Esophagus squamous epithelium (tissue), 5 donors: ENCODE data around the gene BCAR3. TPM values are rescaled to one million over a fixed set of nuclear protein-coding genes. Genes with fewer than 3 reads are reported as not detected.

ENCODE experiments used
- DNase-seq: peaks from one replicate; lab custom pipeline; 2025; lab: John Stamatoyannopoulos, UW
- H3K27ac ChIP-seq, 4 donors: fragments of 200-600 bp; sonication (generic); one replicate each; pipeline ENCODE4 v1.5.1; 2016 to 2019; ENCODE audit warnings: mild to moderate bottlenecking in 1 of 4
- H3K27me3 ChIP-seq, 4 donors: fragments of 200-600 bp; sonication (generic); 1 replicate in 3 of 4; 2 replicates in 1 of 4; pipeline versions ENCODE4 v1.5.1 to v1.6.0; 2017 to 2021; ENCODE audit warnings: antibody characterized with exemption in 1 of 4
- H3K36me3 ChIP-seq, 3 donors: fragments of 200-600 bp; sonication (generic); one replicate each; pipeline ENCODE4 v1.5.1; 2016 to 2019
- H3K4me1 ChIP-seq, 3 donors: fragments of 200-600 bp; sonication (generic); one replicate each; pipeline ENCODE4 v1.5.1; 2017 to 2019
- H3K4me3 ChIP-seq, 4 donors: fragments of 200-600 bp; sonication (generic); 1 replicate in 3 of 4; 2 replicates in 1 of 4; pipeline ENCODE4 v1.5.1; 2016 to 2019; ENCODE audit warnings: mild to moderate bottlenecking in 2 of 4, moderate library complexity in 1 of 4
- H3K9me3 ChIP-seq, 3 donors: fragments of 200-600 bp; sonication (generic); one replicate each; pipeline ENCODE4 v1.5.1; 2016 to 2019
- POLR2A ChIP-seq, 4 donors: fragments of 450-650 bp; IDR thresholded peaks; one replicate each; pipeline ENCODE4 v1.6.1; 2017; ENCODE audit warnings: antibody characterized with exemption in 4 of 4, mild to moderate bottlenecking in 4 of 4, moderate library complexity in 3 of 4
- WGBS, 2 donors: methylation state at CpG; one replicate each; pipeline ENCODE4 v1.1.5; 2018; 5-methylcytosine and 5-hydroxymethylcytosine counted together
- intact Hi-C: fragments of 100-400 bp; cut with DNase I; formaldehyde crosslinking; loops from one replicate; pipeline ENCODE4 v1.15.0; 2022
- total RNA-seq, 4 donors: library from RNA; depleted of rRNA; stranded (reverse); fragments of >200 nt; gene quantifications; one replicate each; pipeline ENCODE4 v1.1.0, GENCODE V29; 2016
- TF ChIP-seq, protein P1 (sequence below), 6 experiments: fragments of 450-650 bp in 4 of 6; fragments of 200-600 bp in 2 of 6; sonication (generic) in 2 of 6; IDR thresholded peaks; one replicate each; pipeline ENCODE4 v1.5.1; 2016 to 2019; ENCODE audit warnings: antibody characterized with exemption in 6 of 6, mild to moderate bottlenecking in 4 of 6, moderate library complexity in 4 of 6
- donor health status: DM: yes; HTN: yes; CAD: no.

Gene BCAR3
- total RNA-seq, 4 donors from 2014 or later: 6.9 to 17.5 (median 9.4) TPM

DNA sequence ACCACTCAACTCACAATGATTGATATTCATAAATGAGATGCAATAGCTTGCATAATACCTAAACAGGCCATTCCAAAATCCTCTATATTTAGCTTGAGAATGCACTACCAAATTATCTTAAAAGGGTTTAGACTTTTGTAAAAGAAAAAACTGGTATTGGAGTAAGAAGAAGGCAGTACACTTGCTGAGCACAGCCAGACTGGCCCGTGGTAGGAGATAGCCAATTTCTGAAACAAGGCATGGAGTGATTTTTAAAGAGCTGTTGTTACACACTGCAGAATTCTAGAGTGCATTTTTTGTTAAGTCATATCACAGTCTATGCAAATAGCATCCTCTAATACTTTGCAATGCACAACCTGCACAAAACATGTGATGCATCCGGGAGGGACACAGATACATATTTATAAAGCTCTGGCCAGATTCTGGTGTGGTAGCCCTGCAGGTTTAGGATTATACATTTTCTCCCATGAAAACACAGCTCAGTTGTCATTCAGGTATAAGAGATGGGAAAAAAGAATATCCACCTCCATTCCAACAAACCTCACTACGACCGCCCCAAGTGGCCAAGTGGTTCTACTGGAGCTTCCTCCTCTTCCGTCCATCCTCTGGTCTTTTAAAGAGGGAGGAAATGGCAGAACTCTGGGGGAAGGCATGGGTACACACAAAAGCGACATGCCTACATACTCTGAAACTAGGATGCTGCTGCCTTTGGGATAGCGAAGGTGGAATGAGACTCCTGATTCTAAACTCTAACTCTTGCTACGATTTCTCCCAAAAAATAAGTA, 40.8 kb downstream of the BCAR3 start:
- Histone ChIP-seq H3K9me3 (no peaks in the 10 kb centered on the region), H3K27me3 (no peaks in the 10 kb centered on the region), H3K36me3 (peaks cover 0 to 35% (median 0%) of the 10 kb centered on the region in 3 donors), H3K4me1 (peaks cover 0 to 5% (median 0%) of the 10 kb centered on the region in 3 donors), H3K27ac (no peak overlapping the region), H3K4me3 (no peak overlapping the region)
- 91% methylated on average over 8 of the region's 8 CpGs for WGBS, 2 donors
- intact Hi-C loops: no loop called here
- no peak for DNase-seq
- TF ChIP-seq, protein P1, sequence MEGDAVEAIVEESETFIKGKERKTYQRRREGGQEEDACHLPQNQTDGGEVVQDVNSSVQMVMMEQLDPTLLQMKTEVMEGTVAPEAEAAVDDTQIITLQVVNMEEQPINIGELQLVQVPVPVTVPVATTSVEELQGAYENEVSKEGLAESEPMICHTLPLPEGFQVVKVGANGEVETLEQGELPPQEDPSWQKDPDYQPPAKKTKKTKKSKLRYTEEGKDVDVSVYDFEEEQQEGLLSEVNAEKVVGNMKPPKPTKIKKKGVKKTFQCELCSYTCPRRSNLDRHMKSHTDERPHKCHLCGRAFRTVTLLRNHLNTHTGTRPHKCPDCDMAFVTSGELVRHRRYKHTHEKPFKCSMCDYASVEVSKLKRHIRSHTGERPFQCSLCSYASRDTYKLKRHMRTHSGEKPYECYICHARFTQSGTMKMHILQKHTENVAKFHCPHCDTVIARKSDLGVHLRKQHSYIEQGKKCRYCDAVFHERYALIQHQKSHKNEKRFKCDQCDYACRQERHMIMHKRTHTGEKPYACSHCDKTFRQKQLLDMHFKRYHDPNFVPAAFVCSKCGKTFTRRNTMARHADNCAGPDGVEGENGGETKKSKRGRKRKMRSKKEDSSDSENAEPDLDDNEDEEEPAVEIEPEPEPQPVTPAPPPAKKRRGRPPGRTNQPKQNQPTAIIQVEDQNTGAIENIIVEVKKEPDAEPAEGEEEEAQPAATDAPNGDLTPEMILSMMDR (IDR thresholded peaks at IDR 0.05): no peak
- TF ChIP-seq POLR2A (IDR thresholded peaks at IDR 0.05): no peak

DNA sequence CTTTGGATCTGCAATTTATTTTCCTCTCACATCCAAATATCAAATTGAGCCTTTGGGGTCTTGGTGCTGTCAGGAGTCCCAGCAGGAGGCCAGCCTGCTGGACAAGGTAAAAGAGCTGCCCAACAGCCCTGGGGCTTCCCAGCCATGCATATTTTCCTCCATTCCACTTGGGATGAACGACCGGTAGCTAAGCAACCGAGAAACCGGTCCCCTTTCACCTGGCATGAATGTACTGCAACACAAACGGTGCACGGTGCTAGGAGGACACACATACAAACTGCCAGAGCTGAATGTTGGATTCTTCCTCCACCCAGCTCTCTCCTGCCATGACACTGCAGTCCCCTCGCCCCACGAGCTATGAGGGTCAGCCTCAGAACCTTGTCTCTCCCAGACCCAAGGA, 42.7 kb downstream of the BCAR3 start:
- Histone ChIP-seq H3K27ac (no peak overlapping the region), H3K4me1 (peaks cover 0 to 8% (median 0%) of the 10 kb centered on the region in 3 donors)

DNA sequence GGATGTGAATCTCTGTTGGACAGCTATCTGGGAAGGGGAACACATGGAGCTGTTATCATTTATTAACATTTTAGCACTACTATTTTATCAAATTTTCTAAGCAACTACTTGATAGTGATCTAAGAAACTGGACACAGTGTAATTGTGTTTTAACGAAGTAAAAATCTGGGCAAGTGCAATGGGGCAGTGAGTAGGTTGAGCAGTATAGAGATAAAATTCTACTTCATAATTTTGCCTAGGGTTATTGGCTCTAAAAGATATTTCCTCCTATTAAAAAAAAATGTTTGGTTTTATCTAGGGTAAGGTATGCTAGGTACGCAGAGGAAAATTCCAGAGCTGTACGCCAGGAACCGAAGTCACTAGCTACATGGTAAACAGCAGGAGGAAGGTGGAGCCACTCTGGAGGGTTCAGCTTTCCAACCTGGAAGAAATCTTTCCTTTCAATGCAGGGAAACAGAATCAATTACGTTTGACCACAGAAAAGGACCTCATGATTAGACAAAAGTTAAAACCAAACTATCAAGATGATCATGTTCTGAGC, 43.3 kb downstream of the BCAR3 start:
- 74 to 81% methylated on average over 5 of the region's 5 CpGs for WGBS, 2 donors
- intact Hi-C loops: no loop called here
- no peaks in the 10 kb centered on the region for H3K27me3 ChIP-seq
- H3K9me3 ChIP-seq: no peaks in the 10 kb centered on the region
- TF ChIP-seq POLR2A (IDR thresholded peaks at IDR 0.05): no peak
- TF ChIP-seq, protein P1 (IDR thresholded peaks at IDR 0.05): no peak
- no peak overlapping the region for H3K27ac ChIP-seq
- peaks cover 0 to 50% (median 0%) of the 10 kb centered on the region in 3 donors for H3K36me3 ChIP-seq
- DNase-seq: no peak
- H3K4me3 ChIP-seq: no peak overlapping the region
- peaks cover 0 to 8% (median 0%) of the 10 kb centered on the region in 3 donors for H3K4me1 ChIP-seq

More for the DNA sequence above, 42.7 kb downstream of the BCAR3 start:
- Histone ChIP-seq H3K36me3 (peaks cover 0 to 50% (median 0%) of the 10 kb centered on the region in 3 donors), H3K27me3 (no peaks in the 10 kb centered on the region), H3K9me3 (no peaks in the 10 kb centered on the region), H3K4me3 (no peak overlapping the region)
- intact Hi-C loops: no loop called here
- TF ChIP-seq, protein P1 (IDR thresholded peaks at IDR 0.05): no peak
- no peak for TF ChIP-seq POLR2A (IDR thresholded peaks at IDR 0.05)
- 85 to 86% methylated on average over 5 to 8 of the region's 8 CpGs for WGBS, 2 donors
- DNase-seq: no peak

DNA sequence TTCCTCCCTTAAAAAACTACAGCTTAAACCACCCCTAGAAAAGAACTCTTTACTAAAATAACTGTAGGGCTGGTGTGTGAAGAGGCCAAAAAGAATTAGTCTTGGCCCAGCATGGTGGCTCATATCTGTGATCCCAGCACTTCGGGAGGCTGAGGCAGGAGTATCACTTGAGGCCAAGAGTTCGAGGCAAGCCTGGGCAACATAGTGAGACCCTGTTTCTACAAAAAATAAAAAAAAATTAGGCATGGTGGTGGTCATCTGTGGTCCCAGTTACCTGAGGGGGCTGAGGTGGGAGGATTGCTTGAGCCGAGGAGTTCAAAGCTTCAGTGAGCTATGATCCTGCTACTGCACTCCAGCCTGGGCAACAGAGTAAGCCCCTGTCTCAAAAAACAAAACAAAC, 44.9 kb downstream of the BCAR3 start:
- Histone ChIP-seq H3K36me3 (peaks cover 0 to 45% (median 0%) of the 10 kb centered on the region in 3 donors), H3K4me3 (no peak overlapping the region), H3K27me3 (no peaks in the 10 kb centered on the region), H3K27ac (peak overlapping the region in 2 of 4 donors; percentile 31 to 66), H3K4me1 (peaks cover 0 to 8% (median 0%) of the 10 kb centered on the region in 3 donors), H3K9me3 (no peaks in the 10 kb centered on the region)
- intact Hi-C loops: no loop called here
- 93 to 96% methylated on average over 3 of the region's 3 CpGs for WGBS, 2 donors
- no peak for TF ChIP-seq POLR2A (IDR thresholded peaks at IDR 0.05)
- TF ChIP-seq, protein P1 (IDR thresholded peaks at IDR 0.05): no peak
- no peak for DNase-seq
